Head of caudate nucleus (tissue), 42 donors: ENCODE results near the gene DEFB123.
"Not testable (repeated sequence)": the region's sequence is repeated elsewhere in the genome, so short reads cannot be mapped to it uniquely, and the experiment has no call there.

ENCODE experiments used
- DNase-seq, 42 donors: peaks; one replicate each; pipeline versions ENCODE4 v3.0.0 to v3.0.0-alpha.2; 2020 to 2021; ENCODE audit warnings: mixed read lengths in 7 of 42
- intact Hi-C: fragments of 100-400 bp; cut with DNase I; formaldehyde crosslinking; loops from one replicate; pipeline ENCODE4 v1.15.0; 2022

The DEFB123 gene, protein sequence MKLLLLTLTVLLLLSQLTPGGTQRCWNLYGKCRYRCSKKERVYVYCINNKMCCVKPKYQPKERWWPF

DNA sequence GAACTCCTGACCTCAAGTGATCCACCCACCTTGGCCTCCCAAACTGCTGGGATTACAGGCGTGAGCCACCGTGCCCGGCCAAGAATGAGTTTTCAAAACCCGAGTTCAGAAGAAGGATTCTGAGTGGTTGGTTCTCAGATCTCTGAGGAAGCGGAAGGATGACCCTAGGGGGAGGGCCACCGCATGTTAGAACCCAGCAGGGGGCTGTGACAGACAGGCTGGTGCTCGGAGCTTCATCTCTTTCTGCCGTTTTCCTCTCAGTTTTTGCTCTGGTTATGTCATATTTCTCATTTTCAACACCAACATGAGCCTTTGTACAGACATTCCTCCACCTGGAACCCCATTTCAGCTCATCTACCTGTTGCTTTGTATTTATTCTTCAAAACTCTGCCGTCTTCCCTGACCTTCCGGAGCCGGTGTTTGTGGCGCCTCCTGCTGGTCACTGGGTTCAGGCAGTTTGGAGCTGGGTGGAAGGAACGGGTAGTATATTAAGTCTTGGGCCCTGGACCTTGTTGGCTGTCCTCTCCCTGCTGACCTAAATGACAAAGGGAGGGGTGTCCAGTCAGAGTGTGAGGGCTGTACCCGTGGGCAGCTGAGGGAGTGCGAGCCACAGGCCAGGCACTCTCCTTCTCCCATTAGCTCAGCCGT lies at the start of gene DEFB123:
TSS of gene DEFB123 (plus strand) at position 621 of the 648 bp plus-strand sequence. CDS start 67 bp downstream, outside the sequence.
- intact Hi-C loops, result no loop called here
- no peak for DNase-seq

DNA sequence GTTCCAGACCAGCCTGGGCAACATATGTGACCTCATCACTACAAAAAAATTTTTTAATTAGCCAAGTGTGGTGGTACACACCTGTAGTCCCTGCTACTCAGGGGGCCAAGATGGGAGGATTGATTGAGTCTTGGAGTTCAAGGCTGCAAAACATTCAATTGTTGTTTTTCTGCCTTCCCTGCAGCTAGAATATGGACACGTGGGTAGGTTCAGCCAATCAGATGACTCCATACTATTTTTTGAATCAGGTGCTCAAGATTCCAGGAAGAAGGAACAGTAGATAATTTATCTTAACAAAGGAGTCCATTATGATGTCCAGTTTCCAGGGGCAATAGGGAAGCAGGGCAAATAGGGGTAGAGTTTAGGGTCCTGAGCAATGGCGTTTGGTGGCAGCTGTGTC lies 47.6 kb upstream of the DEFB123 start:
- intact Hi-C loops, result no loop called here
- DNase-seq, result no peak

GRCh38 chr20:31394900-31395299 lies 45.5 kb upstream of the DEFB123 start:
- intact Hi-C loops, result no loop called here
- DNase-seq, result no peak

- intact Hi-C loops, result no loop called here
Measured at GRCh38 chr20:31403886-31404285, 36.5 kb upstream of the DEFB123 start.

DNA sequence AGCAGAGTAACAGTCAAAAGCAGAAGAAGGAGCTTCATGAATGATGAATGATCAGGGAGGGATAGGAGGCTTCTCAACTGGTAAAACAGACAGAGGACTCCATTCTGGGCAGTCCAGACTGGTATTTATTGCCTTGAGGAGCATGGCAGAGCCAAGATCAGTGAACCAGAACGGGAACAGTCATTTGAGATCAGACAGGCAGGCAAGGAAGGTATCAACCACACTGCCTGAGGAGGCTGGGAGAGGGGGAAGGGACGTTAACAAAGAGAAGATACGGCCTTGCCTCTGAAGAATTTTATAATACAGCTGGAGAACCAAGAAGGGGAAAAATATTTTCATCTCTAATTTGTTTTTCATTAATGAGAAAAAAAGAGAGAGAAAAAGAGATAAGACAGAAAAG lies 34.3 kb upstream of the DEFB123 start, which contains the start of gene DEFB121:
TSS of gene DEFB121 (minus strand) at position 101 of the 400 bp plus-strand sequence. CDS start at position 38, 63 bp downstream.
- DNase-seq, result no peak
- intact Hi-C loops, result no loop called here

More at GRCh38 chr20:31403886-31404285, 36.5 kb upstream of the DEFB123 start:
- DNase-seq, result no peak

GRCh38 chr20:31410011-31410410 lies 30.4 kb upstream of the DEFB123 start:
- intact Hi-C loops, result no loop called here
- DNase-seq, result no peak

- no peak for DNase-seq
- intact Hi-C loops, result no loop called here
Measured at GRCh38 chr20:31414381-31414780, 26.1 kb upstream of the DEFB123 start.

DNA sequence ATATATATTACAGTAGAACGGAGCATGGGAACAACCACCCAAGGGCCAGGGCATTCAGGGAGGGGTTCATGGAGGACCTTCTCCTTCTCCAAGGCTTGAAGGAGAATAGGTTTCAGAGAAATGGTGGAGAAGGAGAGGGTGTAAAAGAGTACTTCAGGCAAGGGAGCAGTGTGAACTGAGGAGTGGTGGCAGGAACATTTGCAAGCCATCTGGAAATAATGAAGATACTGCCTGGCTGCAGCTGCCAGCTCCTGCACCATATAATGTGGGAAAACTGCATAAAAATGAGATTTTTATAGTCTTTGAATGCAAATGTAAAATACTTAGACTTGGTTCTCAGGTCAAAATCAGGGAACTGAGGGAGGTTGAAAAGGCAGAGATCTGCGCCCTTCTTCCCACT lies 24.8 kb upstream of the DEFB123 start:
- intact Hi-C loops, result no loop called here
- DNase-seq, result no peak

GRCh38 chr20:31418307-31418706 lies 22.1 kb upstream of the DEFB123 start:
- intact Hi-C loops, result no loop called here
- DNase-seq, result no peak

DNA sequence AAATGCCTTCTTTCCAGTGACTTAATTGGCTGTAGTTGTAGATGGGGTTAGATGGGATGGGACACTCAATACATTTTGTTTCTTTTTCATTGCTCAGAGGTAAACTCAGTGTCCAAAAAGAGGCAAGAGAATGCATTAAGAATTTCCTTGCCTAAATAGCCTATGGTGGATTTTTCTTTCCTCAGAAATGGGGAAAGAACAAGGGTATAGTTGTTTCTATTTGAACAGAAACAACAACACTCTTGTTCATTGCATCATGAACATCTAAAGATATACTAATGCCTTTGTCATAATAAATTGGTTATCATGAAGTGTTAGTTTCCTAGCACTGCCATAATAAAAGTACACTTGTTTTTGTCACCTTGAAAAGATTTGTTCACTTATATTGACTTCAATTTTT lies 14.6 kb upstream of the DEFB123 start:
- intact Hi-C loops, result no loop called here

DNA sequence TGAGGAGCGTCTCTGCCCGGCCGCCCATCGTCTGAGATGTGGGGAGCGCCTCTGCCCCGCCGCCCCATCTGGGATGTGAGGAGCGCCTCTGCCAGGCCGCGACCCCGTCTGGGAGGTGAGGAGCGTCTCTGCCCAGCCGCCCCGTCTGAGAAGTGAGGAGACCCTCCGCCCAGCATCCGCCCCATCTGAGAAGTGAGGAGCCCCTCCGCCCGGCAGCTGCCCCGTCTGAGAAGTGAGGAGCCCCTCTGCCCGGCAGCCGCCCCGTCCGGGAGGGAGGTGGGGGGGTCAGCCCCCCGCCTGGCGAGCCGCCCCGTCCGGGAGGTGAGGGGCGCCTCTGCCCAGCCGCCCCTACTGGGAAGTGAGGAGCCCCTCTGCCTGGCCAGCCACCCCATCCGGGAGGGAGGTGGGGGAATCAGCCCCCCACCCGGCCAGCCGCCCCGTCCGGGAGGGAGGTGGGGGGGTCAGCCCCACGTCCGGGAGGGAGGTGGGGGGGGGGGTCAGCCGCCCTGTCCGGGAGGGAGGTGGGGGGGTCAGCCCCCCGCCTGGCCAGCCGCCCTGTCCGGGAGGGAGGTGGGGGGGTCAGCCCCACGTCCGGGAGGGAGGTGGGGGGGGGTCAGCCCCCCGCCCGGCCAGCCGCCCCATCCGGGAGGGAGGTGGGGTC lies 13.4 kb upstream of the DEFB123 start:
- DNase-seq, intact Hi-C loops: not testable (repeated sequence)

More for the DNA sequence above, 14.6 kb upstream of the DEFB123 start:
- DNase-seq, result no peak

- DNase-seq, intact Hi-C loops: not testable (repeated sequence)
Measured at GRCh38 chr20:31427576-31427975, 12.9 kb upstream of the DEFB123 start.

DNA sequence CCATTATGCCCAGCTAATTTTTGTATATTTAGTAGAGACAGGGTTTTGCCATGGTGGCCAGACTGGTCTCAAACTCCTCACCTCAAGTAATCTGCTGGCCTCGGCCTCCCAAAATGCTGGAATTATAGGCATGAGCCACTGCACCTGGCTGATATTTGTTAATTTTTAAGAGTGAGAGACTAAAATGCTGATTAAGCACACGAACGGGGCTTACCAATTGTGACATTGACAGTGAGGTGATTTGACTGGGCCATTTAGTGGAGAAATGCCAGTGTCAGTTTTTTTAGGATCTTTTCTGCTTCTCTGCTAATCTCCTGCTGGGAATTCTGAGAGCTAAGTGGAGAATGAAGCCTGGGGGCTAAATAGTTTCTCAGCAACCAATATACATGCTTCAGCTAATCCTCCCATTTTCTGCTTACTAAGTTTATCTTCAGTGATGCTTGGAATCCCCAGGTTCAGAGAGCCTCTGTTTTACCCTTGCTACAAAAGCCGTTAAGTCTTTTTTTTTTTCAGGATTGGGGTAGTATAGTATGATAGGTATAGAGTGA lies 9.8 kb upstream of the DEFB123 start:
- intact Hi-C loops, result no loop called here
- DNase-seq, result no peak

DNA sequence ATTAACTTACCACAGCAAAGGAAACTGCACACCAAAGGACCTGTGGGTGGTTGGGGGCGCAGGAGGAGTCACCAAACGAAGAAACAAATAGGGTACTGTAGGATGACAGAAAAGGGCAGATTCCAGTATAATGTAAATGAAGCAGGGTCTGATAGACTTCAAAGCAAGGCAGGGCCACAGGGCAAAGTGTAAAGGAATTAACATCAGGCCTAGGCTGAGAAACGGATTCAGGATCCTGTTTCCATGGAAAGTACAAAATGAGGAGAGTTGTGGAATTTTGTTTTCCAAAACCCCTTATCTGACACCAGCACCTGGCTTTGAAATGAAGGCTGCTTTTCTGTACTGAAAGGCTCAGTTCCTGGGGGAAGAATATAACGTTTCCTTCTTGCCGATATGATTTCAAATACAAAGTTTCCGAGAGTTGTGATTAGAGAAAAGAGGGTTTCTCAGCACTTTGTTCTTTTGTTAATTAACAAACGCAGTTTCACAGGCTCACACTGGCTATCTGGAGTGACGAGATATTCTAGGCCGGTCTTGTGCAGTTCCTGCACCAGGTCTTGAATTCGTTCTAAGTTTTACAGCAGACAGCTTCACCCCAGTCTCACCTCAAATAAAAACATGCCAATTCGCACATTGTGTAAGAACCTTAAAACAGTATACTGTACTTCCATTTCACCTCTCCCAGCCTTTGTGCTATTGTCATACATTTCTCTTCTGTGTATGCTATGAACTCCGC lies 5.8 kb downstream of the DEFB123 start:
- intact Hi-C loops, result no loop called here

DNA sequence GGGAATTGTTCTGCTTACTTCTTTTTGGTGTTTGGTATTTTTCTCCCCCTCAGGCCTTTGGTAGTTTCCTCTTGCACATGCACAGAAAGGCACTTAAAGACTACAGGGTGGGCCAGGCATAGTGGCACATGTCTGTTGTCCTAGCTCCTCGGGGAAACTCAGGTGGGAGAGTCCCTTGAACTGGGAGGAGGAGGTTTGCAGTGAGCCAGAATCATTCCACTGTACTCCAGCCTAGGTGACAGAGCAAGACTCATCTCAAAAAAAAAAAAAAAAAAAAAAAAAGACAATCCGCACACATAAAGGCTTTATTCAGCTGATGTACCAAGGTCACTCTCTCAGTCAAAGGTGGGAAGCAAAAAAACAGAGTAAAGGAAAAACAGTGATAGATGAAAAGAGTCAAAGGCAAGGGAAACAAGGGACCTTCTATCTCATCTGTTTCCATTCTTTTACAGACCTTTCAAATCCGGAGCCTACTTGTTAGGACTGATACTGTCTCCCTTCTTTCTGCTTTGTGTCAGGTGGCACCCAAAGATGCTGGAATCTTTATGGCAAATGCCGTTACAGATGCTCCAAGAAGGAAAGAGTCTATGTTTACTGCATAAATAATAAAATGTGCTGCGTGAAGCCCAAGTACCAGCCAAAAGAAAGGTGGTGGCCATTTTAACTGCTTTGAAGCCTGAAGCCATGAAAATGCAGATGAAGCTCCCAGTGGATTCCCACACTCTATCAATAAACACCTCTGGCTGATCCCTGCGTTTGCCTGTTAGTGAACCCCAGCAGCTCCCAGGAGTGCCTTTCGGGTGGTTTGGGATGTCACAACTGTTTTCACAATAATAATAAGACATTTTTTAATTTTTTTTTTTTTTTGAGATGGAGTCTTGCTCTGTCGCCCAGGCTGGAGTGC lies 9.3 kb downstream of the DEFB123 start:
- intact Hi-C loops, result no loop called here
- DNase-seq, result no peak

More for the DNA sequence above, 5.8 kb downstream of the DEFB123 start:
- DNase-seq, result no peak

- intact Hi-C loops, result no loop called here
- no peak for DNase-seq
Measured at GRCh38 chr20:31452575-31452974, 12.1 kb downstream of the DEFB123 start.

DNA sequence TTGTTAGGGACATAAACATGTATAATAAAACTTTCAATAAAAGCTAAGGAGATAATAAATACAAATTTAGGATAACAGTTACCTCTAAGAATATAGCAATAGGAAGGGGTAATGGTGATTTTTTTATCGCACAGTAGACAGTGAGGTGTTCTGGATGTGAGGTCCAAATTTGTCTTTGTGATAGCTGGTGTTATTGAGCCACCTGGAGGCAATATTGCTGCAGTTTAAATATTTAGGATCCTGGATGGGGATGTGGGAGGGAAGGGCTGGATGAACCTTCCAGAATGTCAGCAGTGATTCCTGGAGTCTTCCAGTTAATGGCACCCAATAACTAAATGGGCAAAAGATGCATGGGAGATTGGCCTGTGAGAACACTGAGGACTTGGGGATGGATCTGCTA lies 13.9 kb downstream of the DEFB123 start:
- intact Hi-C loops, result no loop called here
- DNase-seq, result no peak

- DNase-seq, intact Hi-C loops: not testable (repeated sequence)
Measured at GRCh38 chr20:31470946-31471345, 30.5 kb downstream of the DEFB123 start.
